HepG2 (cell line): ENCODE measurements around the gene RAB43. TPM values are rescaled to one million over a fixed set of nuclear protein-coding genes. Genes with fewer than 3 reads are reported as not detected.

Source experiments
- ATAC-seq: fragments of 200-7000 bp; cut with Tn5 transposase; 3 replicates; pipeline ENCODE4 v1.9.1; 2020; ENCODE audit warnings: mild to moderate bottlenecking, moderate library complexity
- BruUV-seq: library from RNA; stranded (reverse); fragments of 400-500 nt; replicated peaks from 2 replicates; lab custom pipeline; 2021; lab: Mats Ljungman, UMichigan
- CTCF ChIA-PET: fragments of 300-600 bp; formaldehyde crosslinking; extraction: SDS; loops from one replicate; lab custom pipeline; 2021; ENCODE audit warnings: low total read pairs, inconsistent platforms, low intra/inter-chr PET ratio; lab: Yijun Ruan, JAX
- POLR2A ChIA-PET: fragments of 350-600 bp; sonication (Branson Sonifier 250); formaldehyde crosslinking; loops from one replicate; lab custom pipeline; 2020; ENCODE audit warnings: antibody characterized with exemption, inconsistent platforms; lab: Yijun Ruan, JAX
- DNase-seq: peaks from one replicate; pipeline ENCODE4 v3.0.0-alpha.2; 2015; ENCODE audit warnings: low spot score
- FAIRE-seq: peaks from 3 replicates; lab custom pipeline; 2011; peaks lifted over from hg19 to GRCh38; lab: Jason Lieb, UNC
- H2AFZ ChIP-seq: one replicate; pipeline ENCODE4 v1.6.1; 2011; ENCODE audit warnings: low read length, inconsistent platforms
- H3K27ac ChIP-seq: fragments of 300-600 bp; 3 replicates; pipeline ENCODE4 v1.8.0; 2011; ENCODE audit warnings: mixed run types, mild to moderate bottlenecking, mixed read lengths, low read length, inconsistent platforms; ENCODE audit not compliant: insufficient read depth; ENCODE audit errors: extremely low read length
- H3K27me3 ChIP-seq, 2 experiments: fragments of 200-600 bp in 1 of 2; 2 replicates in 1 of 2; 3 replicates in 1 of 2; pipeline versions ENCODE4 v1.6.0 to v1.8.0; 2011; ENCODE audit warnings: low read length in 2 of 2, mild to moderate bottlenecking in 2 of 2, moderate library complexity in 2 of 2, inconsistent platforms in 1 of 2; ENCODE audit not compliant: insufficient read depth in 2 of 2, control insufficient read depth in 1 of 2
- H3K36me3 ChIP-seq, 2 experiments: fragments of 200-600 bp in 1 of 2; replicated peaks in 1 of 2; 2 replicates in 1 of 2; 3 replicates in 1 of 2; pipeline versions ENCODE4 v1.5.1 to v1.8.0; 2011; ENCODE audit warnings: low read length in 2 of 2, inconsistent platforms in 1 of 2; ENCODE audit not compliant: insufficient read depth in 2 of 2, control insufficient read depth in 1 of 2
- H3K4me1 ChIP-seq: 2 replicates; pipeline ENCODE4 v1.5.1; 2012; ENCODE audit warnings: low read length, inconsistent platforms; ENCODE audit not compliant: insufficient read depth
- H3K4me2 ChIP-seq: 2 replicates; pipeline ENCODE4 v1.6.0; 2011; ENCODE audit warnings: low read depth, low read length, inconsistent platforms
- H3K4me3 ChIP-seq, 3 experiments: fragments of 200-600 bp in 1 of 3; sonication (generic), shearing (Covaris generic) in 1 of 3; replicated peaks in 1 of 3; 2 replicates each; pipeline ENCODE4 v1.5.1; 2011 to 2016; ENCODE audit warnings: low read length in 3 of 3, inconsistent platforms in 2 of 3, low read depth in 2 of 3, mild to moderate bottlenecking in 2 of 3, control low read depth in 1 of 3, mixed read lengths in 1 of 3; ENCODE audit not compliant: insufficient read depth in 1 of 3
- H3K79me2 ChIP-seq: one replicate; pipeline ENCODE4 v1.6.1; 2011; ENCODE audit warnings: low read length, inconsistent platforms; ENCODE audit not compliant: insufficient read depth
- H3K9ac ChIP-seq: 2 replicates; pipeline ENCODE4 v1.6.0; 2011; ENCODE audit warnings: mild to moderate bottlenecking, low read depth, low read length, inconsistent platforms; ENCODE audit not compliant: insufficient read depth
- H3K9me3 ChIP-seq: 2 replicates; pipeline ENCODE4 v1.5.1; 2012; ENCODE audit warnings: mild to moderate bottlenecking, low read length
- H4K20me1 ChIP-seq: 2 replicates; pipeline ENCODE4 v1.6.0; 2011; ENCODE audit warnings: inconsistent platforms, mild to moderate bottlenecking, low read length, moderate library complexity; ENCODE audit not compliant: insufficient read depth
- DR1 ChIP-seq: sonication (generic); formaldehyde crosslinking; IDR thresholded peaks from 2 replicates; pipeline ENCODE4 v1.8.0; 2021; ENCODE audit warnings: mild to moderate bottlenecking, missing genetic modification reagents, inconsistent platforms
- GATAD1 ChIP-seq: IDR thresholded peaks from 2 replicates; pipeline ENCODE4 v1.6.1; 2016; ENCODE audit warnings: missing genetic modification reagents, missing compliant biosample characterization
- GATAD2A ChIP-seq: IDR thresholded peaks from 2 replicates; pipeline ENCODE4 v1.6.1; 2016
- HDAC2 ChIP-seq: sonication (generic); formaldehyde crosslinking; IDR thresholded peaks from 2 replicates; pipeline ENCODE4 v1.4.0; 2020; ENCODE audit warnings: missing genetic modification reagents
- ZNF879 ChIP-seq: sonication (generic); formaldehyde crosslinking; IDR thresholded peaks from 2 replicates; pipeline ENCODE4 v1.8.1; 2023; ENCODE audit warnings: missing genetic modification reagents
- WGBS: methylation state at CpG from one replicate; pipeline ENCODE4 v1.1.6; 2017; ENCODE audit warnings: low lambda C conversion rate; 5-methylcytosine and 5-hydroxymethylcytosine counted together
- in situ Hi-C: cut with HindIII; loops from 2 replicates; pipeline ENCODE4 v1.10.0; 2017; ENCODE audit warnings: low pct_unique_long_range_greater_than_20kb; ENCODE audit not compliant: extremely low pct_ligation_motif_present
- intact Hi-C: fragments of 100-400 bp; cut with micrococcal nuclease; formaldehyde crosslinking; loops from one replicate; pipeline ENCODE4 v1.10.0; 2022; ENCODE audit not compliant: unreplicated experiment
- polyA plus RNA-seq, 8 experiments: library from polyadenylated mRNA; depleted of rRNA in 3 of 8; stranded (reverse) in 7 of 8; unstranded in 1 of 8; fragments of >200 nt; fragmentation: Illumina TruSeq in 4 of 8; extraction: Trizol in 4 of 8; gene quantifications; 2 replicates each; pipeline versions ENCODE4 v1.2.1 to v1.2.3, GENCODE V29; 2011 to 2016; ENCODE audit warnings: low read depth in 4 of 8, missing spikeins in 1 of 8, mixed read lengths in 1 of 8; ENCODE audit not compliant: insufficient read depth in 1 of 8
- total RNA-seq, 5 experiments: library from RNA; depleted of rRNA; stranded (reverse); fragments of >200 nt; fragmentation: Illumina TruSeq; extraction: Trizol; gene quantifications; 2 replicates each; pipeline ENCODE4 v1.2.3, GENCODE V29; 2016; ENCODE audit warnings: low read depth in 1 of 5
- TF ChIP-seq, protein P1 (sequence below): sonication (generic); formaldehyde crosslinking; IDR thresholded peaks from 2 replicates; pipeline ENCODE4 v1.4.0; 2020; ENCODE audit warnings: missing genetic modification reagents
- TF ChIP-seq, protein P2 (sequence below): sonication (generic); formaldehyde crosslinking; IDR thresholded peaks from 2 replicates; pipeline ENCODE4 v1.4.0; 2020; ENCODE audit warnings: mild to moderate bottlenecking, missing genetic modification reagents
- TF ChIP-seq, protein P3 (sequence below), 2 experiments: IDR thresholded peaks; 2 replicates each; pipeline ENCODE4 v1.6.1; 2011 to 2012; ENCODE audit warnings: low read length in 2 of 2, borderline replicate concordance in 1 of 2, low read depth in 1 of 2, mild to moderate bottlenecking in 1 of 2, moderate library complexity in 1 of 2
- TF ChIP-seq, protein P4 (sequence below): sonication (generic); formaldehyde crosslinking; IDR thresholded peaks from 2 replicates; pipeline ENCODE4 v1.8.1; 2023; ENCODE audit warnings: mild to moderate bottlenecking, missing genetic modification reagents, borderline replicate concordance

The RAB43 gene
- total and polyA plus RNA-seq, 2 of the 13 experiments (the other 11 are each of a cell fraction or from before 2014, with no cell fraction given) = 11.8 to 18.4 TPM

DNA sequence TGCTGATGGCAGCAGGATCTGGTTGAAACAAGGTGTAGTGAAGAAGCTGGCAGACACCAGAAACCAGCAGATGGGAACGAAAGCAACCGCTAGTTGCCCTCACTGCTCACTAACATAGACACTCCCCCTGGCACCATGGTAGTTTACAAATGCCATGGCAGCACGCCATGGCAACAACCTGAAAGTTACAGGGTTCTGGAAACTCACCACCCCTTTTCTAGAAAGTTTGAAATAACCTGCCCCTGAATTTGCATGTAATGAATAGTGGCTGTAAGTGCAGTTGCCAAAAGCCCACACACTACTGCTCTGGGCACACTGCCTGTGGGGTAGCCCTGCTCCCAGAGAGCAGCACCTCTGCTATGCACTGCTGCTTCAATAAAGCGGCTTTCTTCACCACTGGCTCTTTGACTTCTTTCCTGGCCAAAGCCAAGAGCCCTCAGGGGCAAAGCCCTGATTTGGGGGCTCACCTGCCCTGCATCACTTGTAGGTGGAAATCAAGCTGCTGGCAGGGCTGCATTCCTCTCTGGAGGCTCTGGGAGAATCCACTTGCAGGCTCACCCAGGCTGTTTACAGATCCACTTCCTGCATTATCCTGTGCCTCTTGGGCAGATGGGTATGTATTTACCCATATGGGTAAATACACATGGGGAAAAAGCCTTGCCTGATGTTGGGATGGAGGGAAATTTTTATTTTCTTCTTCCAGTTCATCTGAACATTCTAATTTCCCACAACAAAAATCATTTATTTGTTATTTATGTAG is 63.0 kb downstream of the RAB43 start:
- Histone ChIP-seq H4K20me1 (no peaks in the 10 kb centered on the region), H3K9ac (no peak overlapping the region), H3K4me3 (no peak overlapping the region), H3K36me3 (no peaks in the 10 kb centered on the region), H3K27me3 (peaks cover 0 to 28% of the 10 kb centered on the region in 2 experiments; a peak in 3 of 5 replicates), H2AFZ (no peak overlapping the region), H3K4me1 (peaks cover 31% of the 10 kb centered on the region), H3K27ac (no peak overlapping the region), H3K9me3 (no peaks in the 10 kb centered on the region), H3K79me2 (no peaks in the 10 kb centered on the region), H3K4me2 (no peak overlapping the region)
- TF ChIP-seq, protein P1, sequence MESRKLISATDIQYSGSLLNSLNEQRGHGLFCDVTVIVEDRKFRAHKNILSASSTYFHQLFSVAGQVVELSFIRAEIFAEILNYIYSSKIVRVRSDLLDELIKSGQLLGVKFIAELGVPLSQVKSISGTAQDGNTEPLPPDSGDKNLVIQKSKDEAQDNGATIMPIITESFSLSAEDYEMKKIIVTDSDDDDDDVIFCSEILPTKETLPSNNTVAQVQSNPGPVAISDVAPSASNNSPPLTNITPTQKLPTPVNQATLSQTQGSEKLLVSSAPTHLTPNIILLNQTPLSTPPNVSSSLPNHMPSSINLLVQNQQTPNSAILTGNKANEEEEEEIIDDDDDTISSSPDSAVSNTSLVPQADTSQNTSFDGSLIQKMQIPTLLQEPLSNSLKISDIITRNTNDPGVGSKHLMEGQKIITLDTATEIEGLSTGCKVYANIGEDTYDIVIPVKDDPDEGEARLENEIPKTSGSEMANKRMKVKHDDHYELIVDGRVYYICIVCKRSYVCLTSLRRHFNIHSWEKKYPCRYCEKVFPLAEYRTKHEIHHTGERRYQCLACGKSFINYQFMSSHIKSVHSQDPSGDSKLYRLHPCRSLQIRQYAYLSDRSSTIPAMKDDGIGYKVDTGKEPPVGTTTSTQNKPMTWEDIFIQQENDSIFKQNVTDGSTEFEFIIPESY = no peak
- TF ChIP-seq, protein P2, sequence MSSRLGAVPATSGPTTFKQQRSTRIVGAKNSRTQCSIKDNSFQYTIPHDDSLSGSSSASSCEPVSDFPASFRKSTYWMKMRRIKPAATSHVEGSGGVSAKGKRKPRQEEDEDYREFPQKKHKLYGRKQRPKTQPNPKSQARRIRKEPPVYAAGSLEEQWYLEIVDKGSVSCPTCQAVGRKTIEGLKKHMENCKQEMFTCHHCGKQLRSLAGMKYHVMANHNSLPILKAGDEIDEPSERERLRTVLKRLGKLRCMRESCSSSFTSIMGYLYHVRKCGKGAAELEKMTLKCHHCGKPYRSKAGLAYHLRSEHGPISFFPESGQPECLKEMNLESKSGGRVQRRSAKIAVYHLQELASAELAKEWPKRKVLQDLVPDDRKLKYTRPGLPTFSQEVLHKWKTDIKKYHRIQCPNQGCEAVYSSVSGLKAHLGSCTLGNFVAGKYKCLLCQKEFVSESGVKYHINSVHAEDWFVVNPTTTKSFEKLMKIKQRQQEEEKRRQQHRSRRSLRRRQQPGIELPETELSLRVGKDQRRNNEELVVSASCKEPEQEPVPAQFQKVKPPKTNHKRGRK (CRISPR knock-in tag) = no peak
- TF ChIP-seq DR1 (CRISPR knock-in tag) = no peak
- TF ChIP-seq, protein P3, sequence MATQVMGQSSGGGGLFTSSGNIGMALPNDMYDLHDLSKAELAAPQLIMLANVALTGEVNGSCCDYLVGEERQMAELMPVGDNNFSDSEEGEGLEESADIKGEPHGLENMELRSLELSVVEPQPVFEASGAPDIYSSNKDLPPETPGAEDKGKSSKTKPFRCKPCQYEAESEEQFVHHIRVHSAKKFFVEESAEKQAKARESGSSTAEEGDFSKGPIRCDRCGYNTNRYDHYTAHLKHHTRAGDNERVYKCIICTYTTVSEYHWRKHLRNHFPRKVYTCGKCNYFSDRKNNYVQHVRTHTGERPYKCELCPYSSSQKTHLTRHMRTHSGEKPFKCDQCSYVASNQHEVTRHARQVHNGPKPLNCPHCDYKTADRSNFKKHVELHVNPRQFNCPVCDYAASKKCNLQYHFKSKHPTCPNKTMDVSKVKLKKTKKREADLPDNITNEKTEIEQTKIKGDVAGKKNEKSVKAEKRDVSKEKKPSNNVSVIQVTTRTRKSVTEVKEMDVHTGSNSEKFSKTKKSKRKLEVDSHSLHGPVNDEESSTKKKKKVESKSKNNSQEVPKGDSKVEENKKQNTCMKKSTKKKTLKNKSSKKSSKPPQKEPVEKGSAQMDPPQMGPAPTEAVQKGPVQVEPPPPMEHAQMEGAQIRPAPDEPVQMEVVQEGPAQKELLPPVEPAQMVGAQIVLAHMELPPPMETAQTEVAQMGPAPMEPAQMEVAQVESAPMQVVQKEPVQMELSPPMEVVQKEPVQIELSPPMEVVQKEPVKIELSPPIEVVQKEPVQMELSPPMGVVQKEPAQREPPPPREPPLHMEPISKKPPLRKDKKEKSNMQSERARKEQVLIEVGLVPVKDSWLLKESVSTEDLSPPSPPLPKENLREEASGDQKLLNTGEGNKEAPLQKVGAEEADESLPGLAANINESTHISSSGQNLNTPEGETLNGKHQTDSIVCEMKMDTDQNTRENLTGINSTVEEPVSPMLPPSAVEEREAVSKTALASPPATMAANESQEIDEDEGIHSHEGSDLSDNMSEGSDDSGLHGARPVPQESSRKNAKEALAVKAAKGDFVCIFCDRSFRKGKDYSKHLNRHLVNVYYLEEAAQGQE (IDR thresholded peaks at IDR 0.05; ENCODE audit: borderline replicate concordance in 1 of 2, low read depth in 1 of 2, low read length in 2 of 2) = no peak
- TF ChIP-seq ZNF879 (CRISPR knock-in tag) = no peak
- TF ChIP-seq, protein P4, sequence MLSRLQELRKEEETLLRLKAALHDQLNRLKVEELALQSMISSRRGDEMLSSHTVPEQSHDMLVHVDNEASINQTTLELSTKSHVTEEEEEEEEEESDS (CRISPR knock-in tag) = no peak
- TF ChIP-seq HDAC2 = no peak
- TF ChIP-seq GATAD1 (CRISPR knock-in tag) = no peak
- no peak for TF ChIP-seq GATAD2A (CRISPR knock-in tag)
- DNase-seq (no peak), ATAC-seq (no peak), FAIRE-seq (no peak)
- BruUV-seq = no TSS peak
- ChIA-PET POLR2A (no interaction called here), CTCF (no interaction called here)
- intact Hi-C loops (no loop called here), in situ Hi-C loops (no loop called here)
- 33% methylated on average over 3 of the region's 4 CpGs for WGBS
